Activated T-cell treated with anti-CD3 and anti-CD28 coated beads, Interleukin-2, amount 50 U/mL, for 4 hours (primary cell): ENCODE data around the gene ARHGAP42. TPM values are rescaled to one million over a fixed set of nuclear protein-coding genes. Genes with fewer than 3 reads are reported as not detected.

Experiments
- ATAC-seq, 2 donors: fragments of 200-7000 bp; cut with Tn5 transposase; one replicate each; pipeline ENCODE4 v1.10.0; 2021
- DNase-seq: peaks from one replicate; pipeline ENCODE4 v3.0.0-alpha.2; 2020
- H3K27me3 Mint-ChIP-seq: one replicate; pipeline ENCODE4 v1.8.0; 2021; ENCODE audit warnings: low read depth, mixed read lengths
- H3K36me3 Mint-ChIP-seq: one replicate; pipeline ENCODE4 v1.8.0; 2022; ENCODE audit warnings: mixed read lengths; ENCODE audit not compliant: insufficient read depth
- H3K4me1 Mint-ChIP-seq: one replicate; pipeline ENCODE4 v1.8.0; 2021; ENCODE audit warnings: low read depth, mixed read lengths
- H3K4me3 Mint-ChIP-seq: one replicate; pipeline ENCODE4 v1.8.0; 2021; ENCODE audit warnings: mild to moderate bottlenecking, moderate library complexity, mixed read lengths
- H3K9me3 Mint-ChIP-seq: one replicate; pipeline ENCODE4 v1.8.0; 2021; ENCODE audit warnings: mixed read lengths
- total RNA-seq, 3 donors: library from RNA; stranded (reverse); gene quantifications; one replicate each; pipeline ENCODE4 v1.2.1, GENCODE V29; 2021

Gene ARHGAP42
- total RNA-seq, 3 donors from 2014 or later = 0.11 to 0.35 (median 0.28) TPM

GRCh38 chr11:100800202-100800601 is 113.1 kb downstream of the ARHGAP42 start:
- no peaks in the 10 kb centered on the region for H3K27me3 Mint-ChIP-seq
- no peak overlapping the region for H3K4me3 Mint-ChIP-seq
- H3K4me1 Mint-ChIP-seq = no peaks in the 10 kb centered on the region
- DNase-seq (no peak), ATAC-seq (no peak)
- H3K9me3 Mint-ChIP-seq = no peaks in the 10 kb centered on the region
- H3K36me3 Mint-ChIP-seq = no peaks in the 10 kb centered on the region

GRCh38 chr11:100801225-100801999 is 114.3 kb downstream of the ARHGAP42 start:
- H3K4me3 Mint-ChIP-seq = no peak overlapping the region
- DNase-seq = no peak
- ATAC-seq = no peak
- no peaks in the 10 kb centered on the region for H3K36me3 Mint-ChIP-seq
- no peaks in the 10 kb centered on the region for H3K4me1 Mint-ChIP-seq
- no peaks in the 10 kb centered on the region for H3K27me3 Mint-ChIP-seq
- H3K9me3 Mint-ChIP-seq = no peaks in the 10 kb centered on the region

- Mint-ChIP-seq H3K4me3 (no peak overlapping the region), H3K36me3 (no peaks in the 10 kb centered on the region), H3K27me3 (no peaks in the 10 kb centered on the region), H3K9me3 (peaks cover 2% of the 10 kb centered on the region), H3K4me1 (no peaks in the 10 kb centered on the region)
- ATAC-seq (no peak), DNase-seq (no peak)
These were observed 118.6 kb downstream of the ARHGAP42 start for GRCh38 chr11:100805506-100806199.

- Mint-ChIP-seq H3K4me3 (no peak overlapping the region), H3K9me3 (peaks cover 2% of the 10 kb centered on the region), H3K4me1 (no peaks in the 10 kb centered on the region), H3K27me3 (no peaks in the 10 kb centered on the region), H3K36me3 (no peaks in the 10 kb centered on the region)
- DNase-seq (no peak), ATAC-seq (no peak)
These were observed 119.2 kb downstream of the ARHGAP42 start for GRCh38 chr11:100806296-100806695.

GRCh38 chr11:100808904-100809491 is 121.9 kb downstream of the ARHGAP42 start:
- no peak for ATAC-seq
- Mint-ChIP-seq H3K4me3 (no peak overlapping the region), H3K9me3 (peaks cover 9% of the 10 kb centered on the region), H3K4me1 (no peaks in the 10 kb centered on the region), H3K36me3 (no peaks in the 10 kb centered on the region), H3K27me3 (no peaks in the 10 kb centered on the region)
- no peak for DNase-seq

GRCh38 chr11:100810146-100810545 is 123.1 kb downstream of the ARHGAP42 start:
- no peaks in the 10 kb centered on the region for H3K36me3 Mint-ChIP-seq
- ATAC-seq = no peak
- no peaks in the 10 kb centered on the region for H3K4me1 Mint-ChIP-seq

GRCh38 chr11:100810666-100811065 is 123.6 kb downstream of the ARHGAP42 start:
- Mint-ChIP-seq H3K36me3 (no peaks in the 10 kb centered on the region), H3K4me1 (no peaks in the 10 kb centered on the region), H3K27me3 (no peaks in the 10 kb centered on the region), H3K9me3 (peaks cover 9% of the 10 kb centered on the region), H3K4me3 (no peak overlapping the region)
- ATAC-seq (no peak), DNase-seq (no peak)

More at GRCh38 chr11:100810146-100810545, 123.1 kb downstream of the ARHGAP42 start:
- Mint-ChIP-seq H3K9me3 (peaks cover 9% of the 10 kb centered on the region), H3K27me3 (no peaks in the 10 kb centered on the region), H3K4me3 (no peak overlapping the region)
- DNase-seq = no peak

- H3K36me3 Mint-ChIP-seq = no peaks in the 10 kb centered on the region
- DNase-seq (no peak), ATAC-seq (no peak)
- no peaks in the 10 kb centered on the region for H3K27me3 Mint-ChIP-seq
- no peak overlapping the region for H3K4me3 Mint-ChIP-seq
- H3K4me1 Mint-ChIP-seq = no peaks in the 10 kb centered on the region
- H3K9me3 Mint-ChIP-seq = peaks cover 9% of the 10 kb centered on the region
These were observed 125.4 kb downstream of the ARHGAP42 start for GRCh38 chr11:100812517-100812916.

GRCh38 chr11:100815787-100816330 is 128.8 kb downstream of the ARHGAP42 start:
- no peaks in the 10 kb centered on the region for H3K36me3 Mint-ChIP-seq
- H3K4me1 Mint-ChIP-seq = no peaks in the 10 kb centered on the region
- no peak for DNase-seq
- ATAC-seq = no peak
- peaks cover 11% of the 10 kb centered on the region for H3K9me3 Mint-ChIP-seq
- no peak overlapping the region for H3K4me3 Mint-ChIP-seq
- no peaks in the 10 kb centered on the region for H3K27me3 Mint-ChIP-seq

GRCh38 chr11:100816823-100817222 is 129.7 kb downstream of the ARHGAP42 start:
- Mint-ChIP-seq H3K4me1 (no peaks in the 10 kb centered on the region), H3K27me3 (no peaks in the 10 kb centered on the region), H3K9me3 (peaks cover 11% of the 10 kb centered on the region), H3K4me3 (no peak overlapping the region), H3K36me3 (no peaks in the 10 kb centered on the region)
- DNase-seq (no peak), ATAC-seq (no peak)

GRCh38 chr11:100817620-100818019 is 130.5 kb downstream of the ARHGAP42 start:
- no peak for DNase-seq
- H3K9me3 Mint-ChIP-seq = peaks cover 7% of the 10 kb centered on the region
- no peaks in the 10 kb centered on the region for H3K27me3 Mint-ChIP-seq
- H3K4me1 Mint-ChIP-seq = no peaks in the 10 kb centered on the region
- no peaks in the 10 kb centered on the region for H3K36me3 Mint-ChIP-seq
- no peak overlapping the region for H3K4me3 Mint-ChIP-seq
- ATAC-seq = no peak

GRCh38 chr11:100820621-100821020 is 133.5 kb downstream of the ARHGAP42 start:
- no peak for ATAC-seq
- Mint-ChIP-seq H3K27me3 (no peaks in the 10 kb centered on the region), H3K9me3 (peaks cover 4% of the 10 kb centered on the region), H3K36me3 (no peaks in the 10 kb centered on the region), H3K4me3 (no peak overlapping the region), H3K4me1 (no peaks in the 10 kb centered on the region)
- no peak for DNase-seq

- no peaks in the 10 kb centered on the region for H3K4me1 Mint-ChIP-seq
- H3K27me3 Mint-ChIP-seq = no peaks in the 10 kb centered on the region
- ATAC-seq (no peak), DNase-seq (no peak)
- H3K36me3 Mint-ChIP-seq = no peaks in the 10 kb centered on the region
- peaks cover 4% of the 10 kb centered on the region for H3K9me3 Mint-ChIP-seq
- no peak overlapping the region for H3K4me3 Mint-ChIP-seq
These were observed 134.1 kb downstream of the ARHGAP42 start for GRCh38 chr11:100821198-100821597.

GRCh38 chr11:100823360-100823759 is 136.3 kb downstream of the ARHGAP42 start:
- Mint-ChIP-seq H3K27me3 (no peaks in the 10 kb centered on the region), H3K9me3 (no peaks in the 10 kb centered on the region), H3K4me3 (no peak overlapping the region), H3K36me3 (no peaks in the 10 kb centered on the region), H3K4me1 (no peaks in the 10 kb centered on the region)
- ATAC-seq (no peak), DNase-seq (no peak)
